Fibroblast of lung (primary cell): ENCODE results near the gene PAQR5. TPM values are rescaled to one million over a fixed set of nuclear protein-coding genes. Genes with fewer than 3 reads are reported as not detected.
"Not testable (repeated sequence)": the region's sequence is repeated elsewhere in the genome, so short reads cannot be mapped to it uniquely, and the experiment has no call there.

ENCODE experiments used
- DNase-seq, 2 donors: peaks; one replicate each; pipeline versions ENCODE4 v3.0.0 to v3.0.0-alpha.2; 2010; ENCODE audit warnings: low read depth in 2 of 2
- H2AFZ ChIP-seq: 2 replicates; pipeline ENCODE4 v1.5.1; 2012; ENCODE audit warnings: low read length, control low read depth, inconsistent platforms
- H3K27ac ChIP-seq: 2 replicates; pipeline ENCODE4 v1.5.1; 2011; ENCODE audit warnings: low read length, control low read depth; ENCODE audit not compliant: insufficient read depth
- H3K27me3 ChIP-seq: 2 replicates; pipeline ENCODE4 v1.5.1; 2011; ENCODE audit warnings: mild to moderate bottlenecking, low read length; ENCODE audit not compliant: control insufficient read depth, insufficient read depth
- H3K36me3 ChIP-seq: 2 replicates; pipeline ENCODE4 v1.5.1; 2011; ENCODE audit warnings: low read length; ENCODE audit not compliant: control insufficient read depth, insufficient read depth
- H3K4me1 ChIP-seq: 2 replicates; pipeline ENCODE4 v1.5.1; 2011; ENCODE audit warnings: low read length; ENCODE audit not compliant: control insufficient read depth, insufficient read depth; ENCODE audit errors: extremely low read depth
- H3K4me2 ChIP-seq: 2 replicates; pipeline ENCODE4 v1.5.1; 2011; ENCODE audit warnings: low read length, control low read depth; ENCODE audit not compliant: insufficient read depth; ENCODE audit errors: extremely low read depth
- H3K4me3 ChIP-seq, 4 experiments: fragments of 200-600 bp in 1 of 4; sonication (generic) in 1 of 4; replicated peaks in 1 of 4; 2 replicates each; pipeline ENCODE4 v1.5.1; 2011 to 2016; ENCODE audit warnings: low read length in 4 of 4, low read depth in 3 of 4, mild to moderate bottlenecking in 3 of 4, control low read depth in 2 of 4, inconsistent platforms in 1 of 4, mixed read lengths in 1 of 4; ENCODE audit not compliant: insufficient read depth in 1 of 4; ENCODE audit errors: control extremely low read depth in 1 of 4
- H3K79me2 ChIP-seq: 2 replicates; pipeline ENCODE4 v1.5.1; 2012; ENCODE audit warnings: mild to moderate bottlenecking, low read length, inconsistent platforms; ENCODE audit not compliant: control insufficient read depth, insufficient read depth
- H3K9ac ChIP-seq: 2 replicates; pipeline ENCODE4 v1.5.1; 2011; ENCODE audit warnings: mild to moderate bottlenecking, low read length, control low read depth; ENCODE audit not compliant: insufficient read depth
- H3K9me3 ChIP-seq: 2 replicates; pipeline ENCODE4 v1.5.1; 2012; ENCODE audit warnings: low read depth, low read length; ENCODE audit not compliant: control insufficient read depth, insufficient read depth
- H4K20me1 ChIP-seq: 2 replicates; pipeline ENCODE4 v1.5.1; 2011; ENCODE audit warnings: low read length; ENCODE audit not compliant: control insufficient read depth, insufficient read depth; ENCODE audit errors: extremely low read depth
- EZH2 ChIP-seq: IDR thresholded peaks from 2 replicates; pipeline ENCODE4 v1.5.1; 2012; ENCODE audit warnings: low read length, control low read depth, mild to moderate bottlenecking; ENCODE audit errors: missing control alignments
- polyA plus RNA-seq, 2 donors: library from polyadenylated mRNA; depleted of rRNA in 1 of 2; stranded (reverse) in 1 of 2; unstranded in 1 of 2; fragments of >200 nt; gene quantifications; 2 replicates each; pipeline ENCODE4 v1.2.1, GENCODE V29; 2011 to 2012; ENCODE audit warnings: missing spikeins in 1 of 2
- total RNA-seq: library from RNA; depleted of rRNA; stranded (reverse); fragments of >200 nt; gene quantifications from 2 replicates; pipeline ENCODE4 v1.2.1, GENCODE V29; 2014
- TF ChIP-seq, protein P1 (sequence below), 2 donors: IDR thresholded peaks in 1 of 2; conservative IDR thresholded peaks in 1 of 2; 1 replicate in 1 of 2; 2 replicates in 1 of 2; pipeline ENCODE4 v1.5.1; 2011 to 2012; ENCODE audit warnings: low read length in 2 of 2, control low read depth in 1 of 2, inconsistent platforms in 1 of 2, low read depth in 1 of 2, mild to moderate bottlenecking in 1 of 2

Gene PAQR5
- total and polyA plus RNA-seq, 2 donors (not counting 1 experiment from before 2014, with no cell fraction given): 6.0 to 16.2 TPM

DNA sequence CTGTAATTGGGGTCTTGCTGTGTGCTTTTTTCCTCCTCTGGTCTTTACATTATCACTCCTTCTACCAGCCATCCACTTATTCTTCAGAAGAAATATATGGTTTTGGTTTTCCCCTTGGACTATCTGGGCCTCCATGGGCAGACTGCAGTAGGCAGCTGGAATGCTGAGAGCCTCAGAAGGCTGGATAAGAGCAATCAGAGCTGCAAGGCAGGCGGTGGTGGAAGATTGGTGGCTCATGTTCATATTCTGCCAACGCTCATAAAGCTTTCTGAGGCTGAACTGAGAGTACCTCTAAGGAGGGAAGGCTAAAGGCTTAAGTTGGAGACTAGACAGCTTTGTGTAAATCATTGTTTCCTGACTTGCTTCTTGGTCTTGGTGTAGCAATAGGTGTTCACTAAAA, 148.2 kb downstream of the PAQR5 start:
- Histone ChIP-seq H3K27me3 (no peaks in the 10 kb centered on the region), H3K4me2 (no peak overlapping the region), H3K4me3 (no peak overlapping the region), H4K20me1 (no peaks in the 10 kb centered on the region), H3K27ac (no peak overlapping the region), H2AFZ (no peak overlapping the region), H3K9ac (no peak overlapping the region), H3K9me3 (no peaks in the 10 kb centered on the region), H3K4me1 (no peaks in the 10 kb centered on the region), H3K79me2 (no peaks in the 10 kb centered on the region), H3K36me3 (peaks cover 6% of the 10 kb centered on the region)
- DNase-seq: no peak
- TF ChIP-seq EZH2: no peak
- TF ChIP-seq, protein P1, sequence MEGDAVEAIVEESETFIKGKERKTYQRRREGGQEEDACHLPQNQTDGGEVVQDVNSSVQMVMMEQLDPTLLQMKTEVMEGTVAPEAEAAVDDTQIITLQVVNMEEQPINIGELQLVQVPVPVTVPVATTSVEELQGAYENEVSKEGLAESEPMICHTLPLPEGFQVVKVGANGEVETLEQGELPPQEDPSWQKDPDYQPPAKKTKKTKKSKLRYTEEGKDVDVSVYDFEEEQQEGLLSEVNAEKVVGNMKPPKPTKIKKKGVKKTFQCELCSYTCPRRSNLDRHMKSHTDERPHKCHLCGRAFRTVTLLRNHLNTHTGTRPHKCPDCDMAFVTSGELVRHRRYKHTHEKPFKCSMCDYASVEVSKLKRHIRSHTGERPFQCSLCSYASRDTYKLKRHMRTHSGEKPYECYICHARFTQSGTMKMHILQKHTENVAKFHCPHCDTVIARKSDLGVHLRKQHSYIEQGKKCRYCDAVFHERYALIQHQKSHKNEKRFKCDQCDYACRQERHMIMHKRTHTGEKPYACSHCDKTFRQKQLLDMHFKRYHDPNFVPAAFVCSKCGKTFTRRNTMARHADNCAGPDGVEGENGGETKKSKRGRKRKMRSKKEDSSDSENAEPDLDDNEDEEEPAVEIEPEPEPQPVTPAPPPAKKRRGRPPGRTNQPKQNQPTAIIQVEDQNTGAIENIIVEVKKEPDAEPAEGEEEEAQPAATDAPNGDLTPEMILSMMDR (conservative IDR thresholded peaks at IDR 0.05 in 1 of 2, IDR thresholded peaks at IDR 0.05 in 1 of 2; ENCODE audit: low read depth in 1 of 2, low read length in 2 of 2): no peak

DNA sequence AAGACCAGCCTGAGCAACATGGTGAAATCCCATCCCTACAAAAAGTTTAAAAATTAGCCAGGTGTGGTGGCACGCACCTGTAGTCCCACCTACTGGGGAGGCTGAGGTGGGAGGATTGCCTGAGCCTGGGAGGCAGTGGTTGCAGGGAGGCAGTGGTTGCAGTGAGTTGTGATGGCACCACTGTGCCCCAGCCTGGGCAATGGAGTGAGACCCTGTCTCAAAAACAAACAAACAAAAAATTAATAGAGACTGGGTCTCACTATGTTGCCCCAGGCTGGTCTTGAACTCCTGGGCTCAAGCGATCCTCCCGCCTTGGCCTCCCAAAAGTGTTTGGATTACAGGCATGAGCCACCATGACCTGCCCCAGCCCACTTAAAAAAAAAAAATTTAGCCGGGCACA, 151.5 kb downstream of the PAQR5 start:
- not testable (repeated sequence) for H3K27ac ChIP-seq
- H3K79me2 ChIP-seq: peaks cover 25% of the 10 kb centered on the region

GRCh38 chr15:69450968-69451695, 152.4 kb downstream of the PAQR5 start:
- H3K9ac ChIP-seq: no peak overlapping the region
- H3K4me1 ChIP-seq: peaks cover 9% of the 10 kb centered on the region
- H3K4me2 ChIP-seq: no peak overlapping the region
- peak overlapping the region in 1 of 4 experiments; percentile 86 for H3K4me3 ChIP-seq
- no peaks in the 10 kb centered on the region for H3K9me3 ChIP-seq
- H4K20me1 ChIP-seq: peaks cover 6% of the 10 kb centered on the region
- no peak for DNase-seq
- H2AFZ ChIP-seq: no peak overlapping the region
- H3K36me3 ChIP-seq: peaks cover 9% of the 10 kb centered on the region
- TF ChIP-seq EZH2: no peak
- TF ChIP-seq, protein P1 (conservative IDR thresholded peaks at IDR 0.05 in 1 of 2, IDR thresholded peaks at IDR 0.05 in 1 of 2; ENCODE audit: low read depth in 1 of 2, low read length in 2 of 2): no peak
- no peak overlapping the region for H3K27ac ChIP-seq
- H3K27me3 ChIP-seq: no peaks in the 10 kb centered on the region
- peaks cover 34% of the 10 kb centered on the region for H3K79me2 ChIP-seq

More for the DNA sequence above, 151.5 kb downstream of the PAQR5 start:
- not testable (repeated sequence) for H3K9me3 ChIP-seq, H3K4me3 ChIP-seq, H3K36me3 ChIP-seq, H3K27me3 ChIP-seq, DNase-seq, H3K4me2 ChIP-seq, H3K4me1 ChIP-seq, H2AFZ ChIP-seq, H4K20me1 ChIP-seq, H3K9ac ChIP-seq
